ENCODE data around the gene CMTM7. TPM values are rescaled to one million over a fixed set of nuclear protein-coding genes. Genes with fewer than 3 reads are reported as not detected.

The CMTM7 gene
- total RNA-seq, 2 experiments from 2014 or later, result 31.5 to 35.2 TPM

GRCh38 chr3:32435911-32436815, 44.5 kb downstream of the CMTM7 start:
- intact Hi-C loops (cut with DNase I, micrococcal nuclease), result no loop called here
- Histone ChIP-seq H3K27me3 (ENCODE audit: control insufficient read depth in 1 of 2, insufficient read depth in 2 of 2, low read length in 2 of 2) (no peaks in the 10 kb centered on the region), H3K36me3 (ENCODE audit: insufficient read depth, low read length) (peaks cover 3% of the 10 kb centered on the region), H3K4me3 (ENCODE audit: low read length) (no peak overlapping the region), H3K4me1 (ENCODE audit: insufficient read depth, low read length) (peaks cover 84% of the 10 kb centered on the region), H3K27ac (ENCODE audit: low read depth in 1 of 2, low read length in 2 of 2) (peak overlapping the region in 1 of 2 donors; percentile 55), H3K9me3 (ENCODE audit: control insufficient read depth in 1 of 2, insufficient read depth in 1 of 2, low read length in 2 of 2) (no peaks in the 10 kb centered on the region)
- TF ChIP-seq CTCF (IDR thresholded peaks at IDR 0.05), result no peak
- H3K27ac Mint-ChIP-seq, result peak overlapping the region; percentile 95
- ATAC-seq (ENCODE audit: poor library complexity) (no peak), DNase-seq (peak in 3 of 14 experiments; percentile 49 to 65 (median 58))
- H3K4me1 Mint-ChIP-seq (ENCODE audit: low read depth), result peaks cover 76% of the 10 kb centered on the region
- CTCF ChIA-PET, result interaction anchor here (3.8 kb wide), 1 partner anchor 32 kb away, joined by 20 read pairs; no protein-coding TSS in a partner anchor
- no peaks in the 10 kb centered on the region for H3K27me3 Mint-ChIP-seq
- peaks cover 21% of the 10 kb centered on the region for H3K36me3 Mint-ChIP-seq (ENCODE audit: low read depth)
- H3K4me3 Mint-ChIP-seq, result peak overlapping the region; percentile 63
- POLR2A ChIA-PET, result interaction anchor here (1.0 to 3.5 kb wide), 4 partner anchors 8 to 21 kb away, joined by 3 to 20 read pairs (median 12); no protein-coding TSS in a partner anchor
- no peaks in the 10 kb centered on the region for H3K9me3 Mint-ChIP-seq

GRCh38 chr3:32436816-32437189, 45.1 kb downstream of the CMTM7 start:
- Mint-ChIP-seq H3K9me3 (no peaks in the 10 kb centered on the region), H3K4me3 (no peak overlapping the region), H3K36me3 (ENCODE audit: low read depth) (peaks cover 23% of the 10 kb centered on the region), H3K4me1 (ENCODE audit: low read depth) (peaks cover 76% of the 10 kb centered on the region), H3K27me3 (no peaks in the 10 kb centered on the region), H3K27ac (peak overlapping the region; percentile 95)
- Histone ChIP-seq H3K27me3 (ENCODE audit: control insufficient read depth in 1 of 2, insufficient read depth in 2 of 2, low read length in 2 of 2) (no peaks in the 10 kb centered on the region), H3K36me3 (ENCODE audit: insufficient read depth, low read length) (peaks cover 3% of the 10 kb centered on the region), H3K4me1 (ENCODE audit: insufficient read depth, low read length) (peaks cover 78% of the 10 kb centered on the region), H3K9me3 (ENCODE audit: control insufficient read depth in 1 of 2, insufficient read depth in 1 of 2, low read length in 2 of 2) (no peaks in the 10 kb centered on the region), H3K4me3 (ENCODE audit: low read length) (no peak overlapping the region), H3K27ac (ENCODE audit: low read depth in 1 of 2, low read length in 2 of 2) (peak overlapping the region in 1 of 2 donors; percentile 52)
- ChIA-PET CTCF (interaction anchor here (3.8 kb wide), 1 partner anchor 32 kb away, joined by 20 read pairs; no protein-coding TSS in a partner anchor), POLR2A (interaction anchor here (3.4 to 3.5 kb wide), 2 partner anchors 9 to 20 kb away, joined by 19 to 20 read pairs; no protein-coding TSS in a partner anchor)
- DNase-seq (no peak), ATAC-seq (ENCODE audit: poor library complexity) (no peak)
- intact Hi-C loops (cut with DNase I, micrococcal nuclease), result no loop called here
- no peak for TF ChIP-seq CTCF (IDR thresholded peaks at IDR 0.05)

GRCh38 chr3:32437896-32438295, 46.2 kb downstream of the CMTM7 start:
- H3K9me3 ChIP-seq (ENCODE audit: control insufficient read depth in 1 of 2, insufficient read depth in 1 of 2, low read length in 2 of 2), result no peaks in the 10 kb centered on the region
- no peak overlapping the region for H3K27ac ChIP-seq (ENCODE audit: low read depth in 1 of 2, low read length in 2 of 2)
- H3K27ac Mint-ChIP-seq, result peak overlapping the region; percentile 95
- no peak for ATAC-seq (ENCODE audit: poor library complexity)
- peaks cover 8% of the 10 kb centered on the region for H3K36me3 ChIP-seq (ENCODE audit: insufficient read depth, low read length)
- no peak for TF ChIP-seq CTCF (IDR thresholded peaks at IDR 0.05)
- no peaks in the 10 kb centered on the region for H3K9me3 Mint-ChIP-seq
- H3K4me3 Mint-ChIP-seq, result no peak overlapping the region
- DNase-seq, result peak in 1 of 14 experiments; percentile 10
- H3K4me3 ChIP-seq (ENCODE audit: low read length), result no peak overlapping the region
- no peaks in the 10 kb centered on the region for H3K27me3 ChIP-seq (ENCODE audit: control insufficient read depth in 1 of 2, insufficient read depth in 2 of 2, low read length in 2 of 2)
- peaks cover 67% of the 10 kb centered on the region for H3K4me1 ChIP-seq (ENCODE audit: insufficient read depth, low read length)
- CTCF ChIA-PET, result interaction anchor here (1.1 to 3.8 kb wide), 2 partner anchors 10 to 30 kb away, joined by 4 to 20 read pairs; no protein-coding TSS in a partner anchor
- no peaks in the 10 kb centered on the region for H3K27me3 Mint-ChIP-seq
- H3K36me3 Mint-ChIP-seq (ENCODE audit: low read depth), result peaks cover 29% of the 10 kb centered on the region
- intact Hi-C loops (cut with DNase I, micrococcal nuclease), result loop anchor here in 1 of 2 experiments (2.0 kb wide), 2 partner anchors 17 kb away; no protein-coding TSS in a partner anchor
- H3K4me1 Mint-ChIP-seq (ENCODE audit: low read depth), result peaks cover 72% of the 10 kb centered on the region
- POLR2A ChIA-PET, result interaction anchor here (0.7 to 3.5 kb wide), 6 partner anchors 10 to 44 kb away, joined by 3 to 20 read pairs (median 4); no protein-coding TSS in a partner anchor

Data from CD4-positive, alpha-beta T cell (primary cell).